ENCODE measurements around the gene RANBP3.

RANBP3 gene

GRCh38 chr19:5985098-5985783, 7.3 kb upstream of the RANBP3 start:
- no peak for DNase-seq

- DNase-seq, result no peak
Measured at GRCh38 chr19:5984600-5984999, 6.7 kb upstream of the RANBP3 start.

- DNase-seq, result no peak
Measured at GRCh38 chr19:5983367-5983955, 5.5 kb upstream of the RANBP3 start.

GRCh38 chr19:5978606-5979552, 939 bp upstream of the RANBP3 start:
- no peak for DNase-seq

GRCh38 chr19:5977222-5977784, 637 bp downstream of the RANBP3 start:
- DNase-seq, result no peak

- no peak for DNase-seq
Measured at GRCh38 chr19:5976768-5977167, 1.2 kb downstream of the RANBP3 start.

- no peak for DNase-seq
Measured at GRCh38 chr19:5975388-5975728, 2.6 kb downstream of the RANBP3 start.

- DNase-seq, result peak; percentile 34
Measured at GRCh38 chr19:5974721-5975387, 3.1 kb downstream of the RANBP3 start.

GRCh38 chr19:5973867-5974635, 3.9 kb downstream of the RANBP3 start:
- no peak for DNase-seq

- no peak for DNase-seq
Measured at GRCh38 chr19:5973376-5973775, 4.6 kb downstream of the RANBP3 start.

- no peak for DNase-seq
Measured at GRCh38 chr19:5972355-5972731, 5.6 kb downstream of the RANBP3 start.

GRCh38 chr19:5971714-5972354, 6.1 kb downstream of the RANBP3 start:
- DNase-seq, result no peak

GRCh38 chr19:5969476-5969875, 8.5 kb downstream of the RANBP3 start:
- no peak for DNase-seq

GRCh38 chr19:5968431-5969373, 9.2 kb downstream of the RANBP3 start:
- DNase-seq, result no peak

GRCh38 chr19:5967994-5968430, 9.9 kb downstream of the RANBP3 start:
- DNase-seq, result peak; percentile 46

- no peak for DNase-seq
Measured at GRCh38 chr19:5967571-5967970, 10.4 kb downstream of the RANBP3 start.

- DNase-seq, result no peak
Measured at GRCh38 chr19:5966941-5967340, 11.0 kb downstream of the RANBP3 start.

GRCh38 chr19:5966215-5966614, 11.7 kb downstream of the RANBP3 start:
- no peak for DNase-seq

GRCh38 chr19:5964816-5965565, 12.9 kb downstream of the RANBP3 start:
- DNase-seq, result no peak

GRCh38 chr19:5963855-5964254, 14.1 kb downstream of the RANBP3 start:
- no peak for DNase-seq
